Measurements from ENCODE around the gene ESRRG.

The ESRRG gene

GRCh38 chr1:216600730-216601609 is 122.3 kb downstream of the ESRRG start:
- DNase-seq: peak; percentile 88
- in situ Hi-C loops (cut with HindIII; ENCODE audit: low pct_ligation_motif_present, low pct_unique_long_range_greater_than_20kb, low sequenced_read_pairs): no loop called here

DNA sequence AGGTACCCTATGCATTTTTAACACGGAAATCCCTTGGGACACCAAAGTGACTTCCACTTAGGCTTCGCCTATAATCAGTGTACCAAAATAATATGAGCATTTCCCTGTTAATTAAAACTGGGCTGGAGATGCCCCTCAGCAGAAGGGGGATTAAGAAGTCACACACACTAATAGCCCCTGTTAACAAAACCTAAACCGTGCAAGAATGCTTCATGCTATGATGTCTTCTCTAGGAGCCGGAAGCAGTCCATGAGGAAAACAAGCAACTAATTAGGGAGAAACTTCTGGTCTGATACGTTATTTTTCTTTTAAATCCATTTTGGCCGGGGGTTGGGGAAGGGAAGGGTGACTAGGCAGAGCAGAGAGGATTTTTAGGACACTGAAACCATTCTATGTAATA is 123.4 kb downstream of the ESRRG start:
- in situ Hi-C loops (cut with HindIII; ENCODE audit: low pct_ligation_motif_present, low pct_unique_long_range_greater_than_20kb, low sequenced_read_pairs): no loop called here
- no peak for DNase-seq

GRCh38 chr1:216598448-216598847 is 124.8 kb downstream of the ESRRG start:
- in situ Hi-C loops (cut with HindIII; ENCODE audit: low pct_ligation_motif_present, low pct_unique_long_range_greater_than_20kb, low sequenced_read_pairs): no loop called here
- DNase-seq: no peak

- DNase-seq: no peak
- in situ Hi-C loops (cut with HindIII; ENCODE audit: low pct_ligation_motif_present, low pct_unique_long_range_greater_than_20kb, low sequenced_read_pairs): no loop called here
Observed at GRCh38 chr1:216596281-216596862, 126.9 kb downstream of the ESRRG start.

- in situ Hi-C loops (cut with HindIII; ENCODE audit: low pct_ligation_motif_present, low pct_unique_long_range_greater_than_20kb, low sequenced_read_pairs): no loop called here
- DNase-seq: no peak
Observed at GRCh38 chr1:216587715-216588114, 135.5 kb downstream of the ESRRG start.

GRCh38 chr1:216582151-216582550 is 141.1 kb downstream of the ESRRG start:
- DNase-seq: no peak

GRCh38 chr1:216580538-216581057 is 142.6 kb downstream of the ESRRG start:
- in situ Hi-C loops (cut with HindIII; ENCODE audit: low pct_ligation_motif_present, low pct_unique_long_range_greater_than_20kb, low sequenced_read_pairs): no loop called here
- DNase-seq: no peak

More at GRCh38 chr1:216582151-216582550, 141.1 kb downstream of the ESRRG start:
- in situ Hi-C loops (cut with HindIII; ENCODE audit: low pct_ligation_motif_present, low pct_unique_long_range_greater_than_20kb, low sequenced_read_pairs): no loop called here

DNA sequence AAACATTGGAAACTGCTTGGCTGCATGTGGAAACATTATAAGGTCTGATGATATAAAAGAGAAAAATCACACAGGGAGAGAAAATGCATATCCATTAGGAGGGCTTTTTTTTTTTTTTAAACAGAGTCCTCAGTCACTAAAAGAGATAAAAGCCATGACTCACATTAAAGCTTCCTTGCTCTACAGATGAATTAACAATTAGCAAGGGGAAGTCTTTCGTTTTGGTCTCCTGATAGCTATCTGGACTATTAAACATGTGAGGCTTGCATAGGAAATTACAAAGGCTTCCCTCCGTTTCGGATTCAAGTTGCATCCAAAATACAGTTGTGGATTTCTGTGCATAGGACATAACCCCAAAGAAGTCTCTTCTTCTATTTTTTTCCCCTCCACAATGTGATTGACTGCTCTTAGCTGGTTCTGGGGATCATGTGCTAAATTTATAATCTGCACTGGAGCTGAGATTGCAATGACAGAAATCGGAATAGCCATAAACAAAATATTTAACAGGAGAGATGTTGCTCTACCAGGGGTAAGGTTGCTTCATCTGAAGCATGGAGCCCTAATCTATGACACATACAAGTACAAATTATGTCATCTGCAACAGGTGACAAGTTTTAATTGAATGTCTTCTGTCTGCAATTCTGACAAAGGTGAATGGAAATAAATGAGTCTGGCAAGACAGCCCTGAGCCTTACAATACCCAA is 146.8 kb downstream of the ESRRG start:
- no peak for DNase-seq
- in situ Hi-C loops (cut with HindIII; ENCODE audit: low pct_ligation_motif_present, low pct_unique_long_range_greater_than_20kb, low sequenced_read_pairs): no loop called here

GRCh38 chr1:216566641-216567205 is 156.5 kb downstream of the ESRRG start:
- in situ Hi-C loops (cut with HindIII; ENCODE audit: low pct_ligation_motif_present, low pct_unique_long_range_greater_than_20kb, low sequenced_read_pairs): no loop called here
- peak; percentile 47 for DNase-seq

GRCh38 chr1:216563087-216563486 is 160.1 kb downstream of the ESRRG start:
- no peak for DNase-seq
- in situ Hi-C loops (cut with HindIII; ENCODE audit: low pct_ligation_motif_present, low pct_unique_long_range_greater_than_20kb, low sequenced_read_pairs): no loop called here

GRCh38 chr1:216562383-216562782 is 160.8 kb downstream of the ESRRG start:
- DNase-seq: peak; percentile 10
- in situ Hi-C loops (cut with HindIII; ENCODE audit: low pct_ligation_motif_present, low pct_unique_long_range_greater_than_20kb, low sequenced_read_pairs): no loop called here

DNA sequence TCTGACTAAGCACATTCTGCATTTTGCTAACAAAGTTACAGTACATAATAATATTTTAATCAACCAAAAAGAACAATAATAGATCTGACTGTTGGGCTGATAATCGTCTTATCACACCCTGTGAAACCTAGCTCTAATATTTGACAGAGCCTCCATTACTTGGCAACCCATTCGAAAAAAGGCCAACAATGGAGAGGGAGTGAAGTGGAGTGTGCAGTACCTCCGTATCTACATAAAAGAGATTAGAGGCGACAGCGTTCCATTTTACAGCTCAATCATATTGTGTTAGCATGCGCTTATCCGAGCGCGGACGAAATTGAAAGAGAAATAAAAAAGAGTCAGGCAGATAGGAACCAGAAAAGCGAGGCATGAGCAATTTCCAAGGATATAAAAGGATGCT is 162.7 kb downstream of the ESRRG start:
- no peak for DNase-seq
- in situ Hi-C loops (cut with HindIII; ENCODE audit: low pct_ligation_motif_present, low pct_unique_long_range_greater_than_20kb, low sequenced_read_pairs): no loop called here

GRCh38 chr1:216559359-216559758 is 163.9 kb downstream of the ESRRG start:
- no peak for DNase-seq
- in situ Hi-C loops (cut with HindIII; ENCODE audit: low pct_ligation_motif_present, low pct_unique_long_range_greater_than_20kb, low sequenced_read_pairs): no loop called here

- in situ Hi-C loops (cut with HindIII; ENCODE audit: low pct_ligation_motif_present, low pct_unique_long_range_greater_than_20kb, low sequenced_read_pairs): no loop called here
- DNase-seq: no peak
Observed at GRCh38 chr1:216555653-216556052, 167.6 kb downstream of the ESRRG start.

- in situ Hi-C loops (cut with HindIII; ENCODE audit: low pct_ligation_motif_present, low pct_unique_long_range_greater_than_20kb, low sequenced_read_pairs): no loop called here
Observed at GRCh38 chr1:216554934-216555333, 168.3 kb downstream of the ESRRG start.

GRCh38 chr1:216553766-216554165 is 169.5 kb downstream of the ESRRG start:
- in situ Hi-C loops (cut with HindIII; ENCODE audit: low pct_ligation_motif_present, low pct_unique_long_range_greater_than_20kb, low sequenced_read_pairs): no loop called here
- no peak for DNase-seq

More at GRCh38 chr1:216554934-216555333, 168.3 kb downstream of the ESRRG start:
- peak; percentile 62 for DNase-seq

DNA sequence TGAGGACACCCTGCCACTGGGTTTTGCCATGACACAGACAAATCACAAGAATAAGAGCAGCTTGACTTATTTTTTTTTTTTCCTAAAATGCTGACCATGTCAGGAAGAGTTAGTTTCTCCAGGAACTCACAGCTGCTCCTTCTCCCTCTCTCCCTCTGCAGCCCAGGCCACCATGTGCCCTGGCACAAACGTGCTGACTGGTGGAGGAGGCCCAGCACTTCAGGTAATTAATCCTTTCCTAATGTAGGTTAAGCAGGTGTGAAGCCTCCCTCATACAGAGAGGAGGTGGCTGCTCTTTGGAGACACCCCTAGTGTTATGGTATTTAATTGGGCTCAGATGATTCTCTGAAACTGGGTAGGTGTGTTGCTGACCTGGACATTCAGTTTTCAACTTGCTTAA is 170.2 kb downstream of the ESRRG start:
- no peak for DNase-seq
- in situ Hi-C loops (cut with HindIII; ENCODE audit: low pct_ligation_motif_present, low pct_unique_long_range_greater_than_20kb, low sequenced_read_pairs): no loop called here

DNA sequence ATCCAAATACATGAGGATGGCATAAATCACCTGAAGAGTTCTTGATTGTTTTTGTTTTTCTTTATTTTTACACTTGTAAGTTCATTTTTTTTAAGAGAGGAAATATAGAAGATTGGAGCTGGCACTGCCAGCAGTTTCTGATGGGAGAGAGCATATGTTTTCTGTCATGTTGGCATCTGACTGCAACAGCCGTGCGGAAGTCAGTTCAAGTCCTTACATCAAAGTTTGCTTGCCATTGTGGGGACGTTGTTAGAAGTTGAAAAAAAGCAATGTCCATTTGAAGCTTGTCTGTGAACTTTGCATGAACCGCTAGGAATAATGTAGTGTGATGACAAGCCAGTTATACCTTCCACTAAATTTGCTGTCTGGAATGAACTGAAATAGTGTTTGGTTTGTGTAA is 173.4 kb downstream of the ESRRG start:
- in situ Hi-C loops (cut with HindIII; ENCODE audit: low pct_ligation_motif_present, low pct_unique_long_range_greater_than_20kb, low sequenced_read_pairs): no loop called here

GRCh38 chr1:216542741-216543140 is 180.5 kb downstream of the ESRRG start:
- no peak for DNase-seq
- in situ Hi-C loops (cut with HindIII; ENCODE audit: low pct_ligation_motif_present, low pct_unique_long_range_greater_than_20kb, low sequenced_read_pairs): no loop called here

More for the DNA sequence above, 173.4 kb downstream of the ESRRG start:
- DNase-seq: no peak

Data from ACHN (cell line).